Measurements from ENCODE around the gene FASN. TPM values are rescaled to one million over a fixed set of nuclear protein-coding genes. Genes with fewer than 3 reads are reported as not detected.
"Not testable (repeated sequence)": the region's sequence is repeated elsewhere in the genome, so short reads cannot be mapped to it uniquely, and the experiment has no call there.

The FASN gene
- 134 and 136 TPM in 2 replicates for total RNA-seq
- long read RNA-seq: 0 reads

- H3K4me3 Mint-ChIP-seq (ENCODE audit: unreplicated experiment): peak within 1 kb of the TSS; percentile 67
- no peaks in the 10 kb centered on the region for H3K27me3 Mint-ChIP-seq (ENCODE audit: unreplicated experiment)
- TF ChIP-seq, protein P1, sequence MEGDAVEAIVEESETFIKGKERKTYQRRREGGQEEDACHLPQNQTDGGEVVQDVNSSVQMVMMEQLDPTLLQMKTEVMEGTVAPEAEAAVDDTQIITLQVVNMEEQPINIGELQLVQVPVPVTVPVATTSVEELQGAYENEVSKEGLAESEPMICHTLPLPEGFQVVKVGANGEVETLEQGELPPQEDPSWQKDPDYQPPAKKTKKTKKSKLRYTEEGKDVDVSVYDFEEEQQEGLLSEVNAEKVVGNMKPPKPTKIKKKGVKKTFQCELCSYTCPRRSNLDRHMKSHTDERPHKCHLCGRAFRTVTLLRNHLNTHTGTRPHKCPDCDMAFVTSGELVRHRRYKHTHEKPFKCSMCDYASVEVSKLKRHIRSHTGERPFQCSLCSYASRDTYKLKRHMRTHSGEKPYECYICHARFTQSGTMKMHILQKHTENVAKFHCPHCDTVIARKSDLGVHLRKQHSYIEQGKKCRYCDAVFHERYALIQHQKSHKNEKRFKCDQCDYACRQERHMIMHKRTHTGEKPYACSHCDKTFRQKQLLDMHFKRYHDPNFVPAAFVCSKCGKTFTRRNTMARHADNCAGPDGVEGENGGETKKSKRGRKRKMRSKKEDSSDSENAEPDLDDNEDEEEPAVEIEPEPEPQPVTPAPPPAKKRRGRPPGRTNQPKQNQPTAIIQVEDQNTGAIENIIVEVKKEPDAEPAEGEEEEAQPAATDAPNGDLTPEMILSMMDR (IDR thresholded peaks at IDR 0.05): peak; percentile 65
- peak; percentile 98 for DNase-seq (ENCODE audit: extremely low spot score, unreplicated experiment)
- peaks cover 25% of the 10 kb centered on the region for H3K4me1 Mint-ChIP-seq (ENCODE audit: unreplicated experiment)
- peaks cover under 1% of the 10 kb centered on the region for H3K36me3 Mint-ChIP-seq (ENCODE audit: unreplicated experiment)
- no peaks in the 10 kb centered on the region for H3K9me3 Mint-ChIP-seq (ENCODE audit: unreplicated experiment)
- no peak within 1 kb of the TSS for H3K27ac Mint-ChIP-seq (ENCODE audit: unreplicated experiment)
These were observed at the start of gene FASN for GRCh38 chr17:82098169-82098938. Gene FASN (minus strand): TSS chr17:82098236. CDS start chr17:82096445, 1,791 bp downstream.

GRCh38 chr17:82146663-82147654, 48.9 kb upstream of the FASN start:
- Mint-ChIP-seq H3K36me3 (ENCODE audit: unreplicated experiment) (no peaks in the 10 kb centered on the region), H3K9me3 (ENCODE audit: unreplicated experiment) (no peaks in the 10 kb centered on the region), H3K27me3 (ENCODE audit: unreplicated experiment) (no peaks in the 10 kb centered on the region), H3K4me3 (ENCODE audit: unreplicated experiment) (no peak overlapping the region), H3K27ac (ENCODE audit: unreplicated experiment) (no peak overlapping the region), H3K4me1 (ENCODE audit: unreplicated experiment) (no peaks in the 10 kb centered on the region)
- TF ChIP-seq, protein P1 (IDR thresholded peaks at IDR 0.05): no peak
- no peak for DNase-seq (ENCODE audit: extremely low spot score, unreplicated experiment)

DNA sequence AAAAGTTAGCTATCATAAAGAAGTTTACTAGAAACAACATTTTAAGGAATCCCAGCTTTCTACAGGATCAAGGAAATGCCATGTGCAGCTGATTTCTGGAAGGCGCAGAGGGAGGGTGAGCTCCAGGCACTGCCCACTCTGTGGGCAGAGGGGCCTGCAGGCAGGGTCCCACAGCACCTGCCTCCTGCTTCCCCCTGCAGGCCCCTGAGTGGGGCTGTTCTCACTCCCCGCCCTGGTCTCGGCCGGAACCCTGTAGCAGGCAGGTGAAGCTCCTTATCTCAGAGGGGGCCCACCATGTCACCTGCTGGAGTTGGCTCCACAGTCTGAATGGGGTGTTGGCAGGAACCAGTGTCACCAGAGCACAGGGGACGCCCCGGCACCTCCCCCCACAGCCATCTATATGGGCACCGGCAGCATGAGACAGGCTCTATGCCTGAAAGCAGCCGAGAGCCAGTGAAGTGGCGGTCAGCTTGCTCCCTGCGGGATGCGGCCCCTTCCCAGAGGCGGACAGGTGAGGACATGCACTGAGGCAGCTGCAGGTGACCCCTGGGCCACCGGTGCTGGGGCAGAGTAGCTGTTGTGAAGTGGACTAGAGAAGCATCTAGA, 47.6 kb upstream of the FASN start:
- Mint-ChIP-seq H3K4me1 (ENCODE audit: unreplicated experiment) (peaks cover 2% of the 10 kb centered on the region), H3K27ac (ENCODE audit: unreplicated experiment) (no peak overlapping the region), H3K4me3 (ENCODE audit: unreplicated experiment) (no peak overlapping the region), H3K36me3 (ENCODE audit: unreplicated experiment) (no peaks in the 10 kb centered on the region), H3K9me3 (ENCODE audit: unreplicated experiment) (no peaks in the 10 kb centered on the region), H3K27me3 (ENCODE audit: unreplicated experiment) (no peaks in the 10 kb centered on the region)
- TF ChIP-seq, protein P1 (IDR thresholded peaks at IDR 0.05): no peak
- DNase-seq (ENCODE audit: extremely low spot score, unreplicated experiment): no peak

DNA sequence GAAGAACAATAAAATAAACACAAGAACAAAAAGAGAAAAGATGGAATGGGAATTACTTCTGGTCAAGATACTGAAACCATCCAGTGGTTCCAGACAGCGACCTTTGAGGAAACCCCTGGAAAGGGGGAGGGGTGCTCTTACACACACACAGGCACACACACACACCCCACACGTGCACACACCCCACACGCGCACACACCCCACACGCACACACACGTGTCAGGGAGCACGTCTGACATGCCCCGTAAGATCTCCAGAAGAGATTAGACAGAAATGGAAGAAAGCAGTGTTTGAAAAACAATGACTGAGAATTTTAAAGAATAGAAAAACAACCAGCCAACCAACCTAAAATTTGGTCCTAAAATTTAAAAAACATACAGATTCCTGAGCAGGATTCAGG, 45.3 kb upstream of the FASN start:
- Mint-ChIP-seq H3K27me3 (ENCODE audit: unreplicated experiment) (no peaks in the 10 kb centered on the region), H3K27ac (ENCODE audit: unreplicated experiment) (no peak overlapping the region), H3K9me3 (ENCODE audit: unreplicated experiment) (no peaks in the 10 kb centered on the region), H3K4me1 (ENCODE audit: unreplicated experiment) (peaks cover 2% of the 10 kb centered on the region), H3K36me3 (ENCODE audit: unreplicated experiment) (peaks cover 4% of the 10 kb centered on the region), H3K4me3 (ENCODE audit: unreplicated experiment) (no peak overlapping the region)
- DNase-seq (ENCODE audit: extremely low spot score, unreplicated experiment): no peak
- TF ChIP-seq, protein P1 (IDR thresholded peaks at IDR 0.05): no peak

GRCh38 chr17:82139961-82140360, 41.9 kb upstream of the FASN start:
- H3K9me3 Mint-ChIP-seq (ENCODE audit: unreplicated experiment); H3K4me1 Mint-ChIP-seq (ENCODE audit: unreplicated experiment); H3K27ac Mint-ChIP-seq (ENCODE audit: unreplicated experiment); H3K4me3 Mint-ChIP-seq (ENCODE audit: unreplicated experiment); H3K36me3 Mint-ChIP-seq (ENCODE audit: unreplicated experiment); DNase-seq (ENCODE audit: extremely low spot score, unreplicated experiment); H3K27me3 Mint-ChIP-seq (ENCODE audit: unreplicated experiment): not testable (repeated sequence)

All from osteocyte (in vitro differentiated cells).